ENCODE measurements around the gene PCSK7.
"Not testable (repeated sequence)": the region's sequence is repeated elsewhere in the genome, so short reads cannot be mapped to it uniquely, and the experiment has no call there.

The PCSK7 gene

GRCh38 chr11:117195761-117196160 is 36.1 kb downstream of the PCSK7 start:
- no peak for DNase-seq

DNA sequence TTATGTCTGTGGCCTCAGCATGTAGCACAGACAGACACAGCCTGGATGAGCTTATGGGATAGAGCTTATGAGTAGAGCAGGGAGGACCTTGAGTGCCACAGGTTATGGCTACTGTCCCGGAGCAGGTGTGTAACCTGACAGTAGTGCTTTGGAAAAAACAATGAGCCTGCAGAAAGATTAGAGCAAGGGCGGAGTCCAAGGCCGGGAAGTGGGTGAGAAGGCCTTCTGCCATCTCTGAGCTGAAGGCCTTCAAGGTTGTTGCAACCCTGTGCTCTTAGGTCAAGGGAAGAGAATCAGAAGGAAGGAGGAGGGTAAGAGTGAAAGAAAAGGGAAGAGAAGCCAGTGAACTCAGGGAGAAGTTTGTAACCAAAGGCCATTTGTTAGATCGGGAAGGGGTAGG is 36.6 kb downstream of the PCSK7 start:
- DNase-seq, result no peak

DNA sequence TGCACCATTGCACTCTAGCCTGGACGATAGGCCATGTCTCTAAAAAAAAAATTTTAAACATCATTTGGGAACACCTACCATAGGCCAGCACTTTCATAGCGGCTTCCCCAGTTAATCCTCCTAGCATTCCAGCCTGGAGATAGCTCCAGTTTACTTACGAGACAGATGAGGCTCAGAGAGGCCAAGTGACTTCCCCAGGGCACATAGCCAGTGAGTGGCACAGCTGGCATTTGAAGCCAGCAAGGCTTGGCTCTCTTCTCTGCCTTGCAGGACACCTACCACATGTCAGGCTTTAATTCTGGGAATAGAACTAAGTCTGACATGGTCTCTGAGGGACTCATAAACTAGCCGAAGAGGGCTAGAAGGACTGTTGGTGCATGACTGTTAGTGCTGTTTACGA is 37.6 kb downstream of the PCSK7 start:
- no peak for DNase-seq

DNA sequence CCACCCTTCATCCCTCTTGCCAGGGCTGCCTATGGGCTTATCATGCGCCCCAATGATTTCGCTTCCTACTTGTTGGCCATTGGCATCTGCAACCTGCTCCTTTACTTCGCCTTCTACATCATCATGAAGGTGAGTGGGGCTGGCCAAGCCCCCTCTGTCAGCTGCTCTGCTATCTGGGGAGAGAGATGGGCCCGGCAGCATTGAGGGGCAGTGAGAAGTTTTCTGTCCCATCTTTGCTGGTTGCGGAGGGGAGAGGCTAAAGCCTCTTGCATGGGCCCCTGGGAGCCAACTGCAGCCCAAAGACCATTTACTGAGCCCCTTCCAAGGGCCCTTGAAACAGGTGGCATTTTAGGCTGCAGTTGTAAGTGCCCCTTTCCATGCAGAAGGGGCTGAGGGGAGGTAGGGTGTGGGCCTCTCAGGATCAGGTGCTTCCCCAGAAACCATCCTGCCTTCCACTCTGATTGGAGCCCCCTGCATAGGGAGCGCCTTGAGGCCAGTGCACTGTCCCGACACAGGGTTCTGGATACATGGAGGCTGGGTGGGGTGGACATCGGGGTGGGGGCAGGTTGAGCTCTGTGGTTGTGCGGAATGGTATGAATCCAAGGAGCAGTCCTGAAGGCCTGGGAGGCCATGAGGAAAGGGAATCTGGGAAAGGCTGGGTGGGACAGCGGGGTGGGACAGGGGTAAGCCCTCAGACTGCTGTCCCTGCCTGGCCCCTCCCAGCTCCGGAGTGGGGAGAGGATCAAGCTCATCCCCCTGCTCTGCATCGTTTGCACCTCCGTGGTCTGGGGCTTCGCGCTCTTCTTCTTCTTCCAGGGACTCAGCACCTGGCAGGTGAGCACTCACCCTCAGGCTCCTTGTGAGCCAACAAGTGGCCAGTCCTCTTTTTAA is 38.5 kb downstream of the PCSK7 start:
- DNase-seq, result no peak

- no peak for DNase-seq
Measured at GRCh38 chr11:117192401-117192875, 39.4 kb downstream of the PCSK7 start.

GRCh38 chr11:117191680-117192400 is 40.0 kb downstream of the PCSK7 start:
- no peak for DNase-seq

DNA sequence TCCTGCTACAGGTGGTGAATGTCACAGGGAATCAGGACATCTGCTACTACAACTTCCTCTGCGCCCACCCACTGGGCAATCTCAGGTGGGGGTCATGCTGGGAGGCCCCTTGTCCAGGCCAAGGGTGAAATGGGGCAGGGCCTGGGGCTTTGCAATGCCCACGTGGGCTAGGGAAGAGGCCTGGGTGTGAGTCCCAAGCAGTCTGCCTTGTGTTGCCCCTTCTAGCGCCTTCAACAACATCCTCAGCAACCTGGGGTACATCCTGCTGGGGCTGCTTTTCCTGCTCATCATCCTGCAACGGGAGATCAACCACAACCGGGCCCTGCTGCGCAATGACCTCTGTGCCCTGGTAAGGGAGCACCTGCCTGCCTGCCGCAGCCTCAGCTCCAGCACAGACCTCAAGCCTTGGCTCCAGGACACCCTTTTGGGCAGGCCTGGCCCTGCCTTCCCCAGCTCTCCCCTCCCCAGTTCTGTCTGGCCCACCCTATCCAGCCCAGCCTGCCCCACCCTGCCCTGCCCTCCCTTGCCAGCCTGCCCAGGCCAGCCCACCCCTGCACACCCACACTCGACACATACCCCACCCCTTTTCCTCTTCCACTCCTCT is 41.8 kb downstream of the PCSK7 start:
- no peak for DNase-seq

DNA sequence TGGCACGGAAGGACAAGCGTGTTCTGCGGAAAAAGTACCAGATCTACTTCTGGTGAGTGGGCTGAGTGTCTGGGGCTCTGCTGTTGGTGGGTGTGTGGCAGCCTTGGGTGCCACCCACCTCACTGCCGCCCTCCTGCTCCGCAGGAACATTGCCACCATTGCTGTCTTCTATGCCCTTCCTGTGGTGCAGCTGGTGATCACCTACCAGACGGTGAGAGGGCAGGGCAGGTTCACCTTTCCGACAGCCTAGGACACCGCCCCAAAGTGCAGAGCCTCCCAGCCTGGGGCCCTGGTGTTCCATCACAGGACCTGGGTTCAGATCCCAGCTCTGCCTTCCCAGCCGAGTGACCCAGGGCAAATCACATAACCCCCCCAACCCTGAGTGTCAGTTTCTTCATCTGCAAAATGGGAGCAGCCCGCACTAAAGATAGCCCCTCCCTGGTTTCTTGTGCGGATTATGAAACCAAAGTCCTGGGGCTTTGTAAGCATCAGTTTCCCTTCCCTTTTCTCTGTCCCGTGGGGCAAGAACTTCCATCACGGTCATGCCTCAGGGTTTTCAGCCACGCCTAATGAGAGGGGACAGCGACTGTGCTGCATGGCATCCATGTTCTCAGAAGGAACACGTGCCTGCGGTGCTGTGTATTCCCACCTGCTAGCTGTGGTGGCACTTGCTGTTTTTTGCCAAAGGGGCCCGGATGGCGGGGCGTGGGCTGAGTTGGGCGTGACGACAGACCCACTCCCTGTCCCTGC is 42.5 kb downstream of the PCSK7 start:
- DNase-seq, result no peak

DNA sequence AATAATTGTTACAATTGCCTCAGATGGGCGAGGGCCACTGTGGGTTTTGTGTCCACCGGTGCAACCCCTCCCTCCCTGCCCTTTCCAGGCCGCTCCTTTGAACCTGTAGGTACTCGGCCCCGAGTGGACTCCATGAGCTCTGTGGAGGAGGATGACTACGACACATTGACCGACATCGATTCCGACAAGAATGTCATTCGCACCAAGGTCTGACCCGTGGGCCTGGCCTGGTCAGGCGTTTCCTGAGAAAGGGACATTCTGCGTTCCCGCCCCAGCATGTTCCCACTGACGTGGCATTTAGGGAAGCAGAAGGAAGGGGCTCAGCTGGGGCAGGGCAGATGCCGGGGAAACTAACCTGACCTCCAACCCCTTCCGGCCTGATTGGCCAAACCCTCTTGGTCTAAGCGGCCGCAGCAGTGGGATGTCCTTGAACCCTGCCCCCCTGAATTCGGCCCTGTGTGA is 43.2 kb downstream of the PCSK7 start:
- DNase-seq, result no peak

DNA sequence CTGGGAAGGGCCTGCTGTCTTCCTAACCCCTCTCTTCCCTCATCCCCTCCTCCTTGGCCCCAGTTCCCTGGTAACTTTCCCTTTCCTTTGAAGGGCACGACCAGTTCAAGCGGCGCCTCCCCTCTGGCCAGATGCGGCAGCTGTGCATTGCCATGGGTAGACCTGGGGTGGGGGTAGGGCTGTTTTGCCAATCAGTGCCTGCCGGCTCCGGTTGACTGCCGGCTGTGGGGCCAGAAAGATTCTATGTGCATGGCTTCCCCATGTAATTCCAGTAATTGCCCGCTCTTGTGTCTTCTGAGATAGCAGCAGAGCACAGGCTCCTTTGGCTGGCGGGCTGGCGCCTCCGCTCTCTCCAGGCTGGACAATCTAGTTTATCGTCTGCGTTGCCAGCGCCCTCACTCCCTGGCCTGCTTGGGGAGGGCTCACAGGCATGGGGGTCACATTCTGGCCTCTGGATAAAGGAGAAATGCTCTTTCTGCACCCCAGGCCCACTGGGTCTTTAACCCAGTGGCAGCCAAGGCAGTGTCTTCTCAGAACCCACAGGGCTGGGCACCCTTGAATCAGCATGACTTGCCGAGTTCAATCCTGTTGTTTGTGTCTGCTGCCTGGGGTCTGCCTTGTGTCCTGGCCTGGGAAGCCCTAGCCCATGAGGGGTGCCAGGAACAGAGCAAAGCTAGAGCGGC is 43.9 kb downstream of the PCSK7 start:
- no peak for DNase-seq

DNA sequence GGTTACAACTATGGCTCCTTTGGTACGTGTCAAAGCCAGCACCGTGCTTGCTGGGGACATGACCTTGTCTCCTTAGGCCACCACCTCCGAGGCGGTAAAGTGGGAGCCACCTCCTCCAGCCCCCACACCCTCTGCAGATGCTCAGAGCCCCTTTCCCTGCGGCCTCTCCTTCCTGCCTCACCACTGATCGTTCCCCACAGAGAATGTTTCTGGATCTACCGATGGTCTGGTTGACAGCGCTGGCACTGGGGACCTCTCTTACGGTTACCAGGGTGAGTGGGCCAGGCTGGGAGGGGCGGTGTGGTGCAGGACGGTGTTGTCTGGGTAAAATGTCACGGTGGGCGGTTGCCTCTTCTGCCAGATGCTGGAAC is 44.5 kb downstream of the PCSK7 start:
- DNase-seq, result no peak

DNA sequence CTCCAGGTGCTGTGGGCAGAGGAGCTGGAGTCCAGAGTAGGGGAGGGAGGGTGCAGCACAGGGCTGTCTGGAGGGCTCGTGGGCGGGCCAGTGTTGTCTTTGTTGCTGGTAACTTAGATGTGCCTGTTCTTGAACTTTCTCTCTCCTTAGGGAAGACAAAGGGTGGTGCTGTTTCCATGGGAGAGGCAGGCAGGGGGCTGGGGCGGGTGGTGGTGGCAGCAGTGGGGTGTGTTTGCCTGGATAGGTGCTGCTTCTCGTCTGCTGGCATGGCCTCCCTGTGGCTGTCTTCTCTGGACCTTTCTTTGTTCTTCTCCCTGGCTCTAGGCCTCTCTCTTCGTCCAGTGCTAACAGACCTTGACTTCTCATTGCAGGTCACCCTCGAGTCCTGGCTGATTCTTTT is 44.9 kb downstream of the PCSK7 start:
- no peak for DNase-seq

DNA sequence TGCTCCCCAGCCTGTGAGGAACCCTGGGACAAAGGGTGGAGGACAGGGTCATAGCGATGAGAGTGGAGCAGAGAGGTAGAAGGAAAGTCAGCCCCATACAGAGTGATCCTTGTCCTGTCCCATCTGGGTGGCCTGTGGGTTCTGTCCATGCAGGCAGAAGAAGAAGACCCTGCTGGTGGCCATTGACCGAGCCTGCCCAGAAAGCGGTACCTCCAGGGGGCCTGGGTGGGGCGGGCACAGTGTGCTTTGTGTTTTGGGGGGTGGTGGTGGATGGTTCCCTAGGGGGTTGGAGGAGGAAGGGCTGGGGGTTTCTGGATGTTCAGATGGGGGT is 45.5 kb downstream of the PCSK7 start:
- DNase-seq, result no peak

DNA sequence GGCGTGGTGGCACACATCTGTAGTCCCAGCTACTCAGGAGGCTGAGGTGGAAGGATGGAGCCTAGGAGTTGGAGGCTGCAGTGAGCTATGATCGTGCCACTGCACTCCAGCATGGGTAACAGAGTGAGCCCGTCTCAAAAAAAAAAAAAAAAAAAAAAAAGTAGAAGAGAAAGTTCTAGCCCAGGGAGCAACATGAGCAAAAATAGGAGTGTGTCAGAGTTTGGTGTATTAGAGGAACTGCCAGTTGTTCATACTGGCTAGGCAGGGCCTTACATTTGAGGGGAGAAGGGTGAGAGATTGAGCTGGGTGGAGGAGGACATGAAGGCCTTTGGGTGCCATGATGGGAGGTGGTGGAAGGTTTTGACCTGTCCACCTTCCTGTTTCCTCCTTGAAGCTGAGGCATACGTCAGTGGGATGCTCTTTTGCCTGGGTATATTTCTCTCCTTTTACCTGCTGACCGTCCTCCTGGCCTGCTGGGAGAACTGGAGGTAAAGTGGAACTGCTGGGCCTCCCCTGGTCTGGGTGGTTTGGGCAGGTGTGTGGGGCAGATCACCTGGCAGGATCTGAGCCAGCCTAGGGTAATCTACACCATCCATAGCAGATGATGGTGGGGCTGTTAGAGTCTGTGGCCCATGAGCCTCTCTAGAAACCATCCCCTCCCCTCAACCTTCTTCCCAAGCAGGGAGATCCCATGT is 46.0 kb downstream of the PCSK7 start:
- no peak for DNase-seq

DNA sequence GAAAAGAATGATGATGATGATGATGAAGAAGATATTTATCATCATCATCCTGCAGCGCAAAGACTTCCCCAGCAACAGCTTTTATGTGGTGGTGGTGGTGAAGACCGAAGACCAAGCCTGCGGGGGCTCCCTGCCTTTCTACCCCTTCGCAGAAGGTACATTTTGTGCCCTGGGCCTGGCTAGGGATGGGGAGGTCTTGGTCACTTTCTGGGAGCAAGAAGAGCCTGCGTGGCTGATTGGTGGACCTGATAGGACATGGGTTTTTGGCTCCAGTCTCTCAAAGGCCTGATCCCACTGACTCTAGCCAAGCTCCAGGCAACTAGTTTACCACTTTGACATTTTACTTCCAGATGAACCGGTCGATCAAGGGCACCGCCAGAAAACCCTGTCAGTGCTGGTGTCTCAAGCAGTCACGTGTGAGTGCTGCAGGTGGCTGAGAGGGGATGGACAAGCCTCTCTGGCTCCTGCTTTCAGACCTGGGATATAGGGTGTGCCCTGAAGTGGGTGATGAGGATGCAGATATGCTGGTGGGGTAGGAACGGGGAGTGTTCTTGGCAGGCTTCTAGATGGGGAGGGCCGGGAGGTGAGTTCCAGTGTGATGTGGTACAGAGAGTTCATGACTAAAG is 48.0 kb downstream of the PCSK7 start:
- no peak for DNase-seq

DNA sequence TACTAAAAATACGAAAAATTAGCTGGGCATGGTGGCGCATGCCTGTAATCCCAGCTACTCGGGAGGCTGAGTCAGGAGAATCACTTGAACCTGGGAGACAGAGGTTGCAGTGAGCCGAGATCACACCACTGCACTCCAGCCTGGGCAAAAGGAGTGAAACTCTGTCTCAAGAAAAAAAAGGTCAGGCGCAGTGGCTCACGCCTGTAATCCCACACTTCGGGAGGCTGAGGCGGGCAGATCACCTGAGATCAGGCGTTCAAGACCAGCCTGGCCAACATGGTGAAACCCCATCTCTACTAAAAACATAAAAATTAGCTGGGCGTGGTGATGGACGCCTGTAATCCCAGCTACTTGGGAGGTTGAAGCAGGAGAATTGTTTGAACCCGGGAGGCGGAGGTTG is 48.7 kb downstream of the PCSK7 start:
- DNase-seq, result not testable (repeated sequence)

DNA sequence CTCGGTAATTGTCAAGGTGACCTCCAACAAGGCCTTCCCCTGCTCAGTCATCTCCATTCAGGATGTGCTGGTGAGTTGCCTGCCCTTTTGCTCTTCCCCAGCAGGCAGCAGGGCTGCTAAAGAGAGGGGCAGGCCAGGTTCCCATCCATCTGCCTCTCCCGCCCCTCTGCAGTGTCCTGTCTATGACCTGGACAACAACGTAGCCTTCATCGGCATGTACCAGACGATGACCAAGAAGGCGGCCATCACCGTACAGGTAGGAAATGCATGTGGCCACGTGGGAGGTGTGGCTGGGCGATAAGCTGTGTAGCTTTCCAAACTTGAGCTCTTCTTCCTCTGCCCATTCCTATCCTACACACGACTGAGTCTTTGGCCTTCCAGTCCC is 49.3 kb downstream of the PCSK7 start:
- no peak for DNase-seq

DNA sequence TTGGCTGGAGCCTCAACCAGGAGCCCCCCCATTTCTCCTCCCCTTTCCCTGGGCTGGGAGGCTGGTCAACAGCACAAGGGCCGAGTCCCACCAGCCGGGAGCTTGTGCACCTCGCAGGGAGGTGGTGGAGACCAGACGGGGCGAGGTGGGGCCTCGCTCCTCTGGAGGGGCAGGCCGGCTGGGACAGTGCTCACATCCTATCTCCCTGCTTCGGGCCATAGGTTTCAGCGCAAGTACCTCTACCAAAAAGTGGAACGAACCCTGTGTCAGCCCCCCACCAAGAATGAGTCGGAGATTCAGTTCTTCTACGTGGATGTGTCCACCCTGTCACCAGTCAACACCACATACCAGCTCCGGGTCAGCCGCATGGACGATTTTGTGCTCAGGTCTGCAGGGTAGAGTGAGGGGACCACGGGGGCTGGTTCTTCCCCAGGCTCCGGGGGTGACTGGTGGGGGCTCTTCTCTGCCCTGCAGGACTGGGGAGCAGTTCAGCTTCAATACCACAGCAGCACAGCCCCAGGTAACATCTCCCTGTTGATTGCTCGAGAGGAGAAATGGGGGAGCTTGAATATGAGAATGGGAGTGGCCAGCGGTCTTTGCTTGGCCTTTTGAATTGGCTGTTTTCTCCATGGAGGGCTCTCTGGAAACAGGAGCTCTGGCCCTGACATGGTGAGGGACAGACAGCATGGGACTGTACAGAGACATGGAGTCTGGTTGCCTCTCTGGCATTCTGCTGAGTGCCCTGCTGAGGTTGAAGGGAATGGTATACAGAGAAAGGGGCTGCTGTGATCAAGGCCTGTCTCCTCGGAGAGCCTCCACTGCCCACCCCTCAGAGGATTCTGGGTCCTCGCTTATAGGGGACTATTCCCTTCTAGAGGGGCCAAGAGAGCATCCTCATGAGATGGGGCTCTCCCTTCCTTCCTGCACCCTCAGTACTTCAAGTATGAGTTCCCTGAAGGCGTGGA is 50.0 kb downstream of the PCSK7 start:
- DNase-seq, result no peak

- no peak for DNase-seq
Measured at GRCh38 chr11:117180661-117181585, 51.0 kb downstream of the PCSK7 start.
